ENCODE results near the gene PRPF6. TPM values are rescaled to one million over a fixed set of nuclear protein-coding genes. Genes with fewer than 3 reads are reported as not detected.

Gene PRPF6
- total and polyA plus RNA-seq, 2 experiments from 2014 or later, result 47.1 to 54.8 TPM

DNA sequence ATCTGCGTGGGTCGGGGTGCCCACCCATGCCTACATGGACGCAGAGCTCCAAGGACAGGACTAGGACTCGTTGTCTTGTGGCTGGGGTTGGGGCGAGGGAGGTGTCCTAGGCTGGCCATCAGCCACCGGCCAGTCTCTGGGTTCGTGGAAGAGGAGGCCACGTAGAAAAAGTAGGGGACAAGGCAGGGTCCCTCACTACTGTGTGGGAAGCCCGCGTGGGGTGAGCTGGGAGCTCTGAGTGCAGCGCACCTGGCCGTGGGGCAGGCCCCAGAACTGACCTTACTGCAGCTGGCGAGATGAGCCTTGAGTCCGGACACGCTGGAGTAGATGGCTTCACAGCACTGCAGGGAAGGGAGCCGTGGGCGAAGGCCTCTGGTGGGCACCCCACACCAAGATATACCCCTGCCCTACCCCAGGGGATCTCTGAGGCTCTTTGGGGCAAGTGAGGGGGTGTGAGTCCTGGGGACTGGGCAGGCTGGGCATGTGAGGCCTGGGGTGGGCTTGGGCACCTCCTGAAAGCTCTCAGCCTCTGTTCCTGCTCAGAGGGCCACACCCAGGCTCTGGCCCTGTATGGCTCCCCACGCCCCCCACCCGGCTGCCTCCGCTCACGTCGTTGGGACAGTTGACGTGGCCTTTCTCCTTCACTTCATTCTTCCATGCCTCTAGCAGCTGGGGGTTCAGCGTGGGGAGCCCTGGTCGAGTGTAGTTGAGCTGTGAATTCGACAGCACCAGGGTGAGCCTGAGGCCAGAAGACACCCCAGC is 19.1 kb upstream of the PRPF6 start:
- Histone ChIP-seq H4K20me1 (ENCODE audit: insufficient read depth) (no peaks in the 10 kb centered on the region), H3K36me3 (ENCODE audit: low read depth) (no peaks in the 10 kb centered on the region), H3K4me3 (no peak overlapping the region), H3K9me3 (ENCODE audit: low read depth) (no peaks in the 10 kb centered on the region), H3F3A (ENCODE audit: insufficient read depth) (no peaks in the 10 kb centered on the region), H2AFZ (no peak overlapping the region), H3K4me2 (ENCODE audit: unreplicated experiment) (no peak overlapping the region), H3K9ac (no peak overlapping the region), H3K27me3 (replicated peaks; ENCODE audit: insufficient read depth) (no peaks in the 10 kb centered on the region), H3K79me2 (ENCODE audit: insufficient read depth) (no peaks in the 10 kb centered on the region), H3K9me2 (ENCODE audit: insufficient read depth) (no peaks in the 10 kb centered on the region), H3K27ac (no peak overlapping the region), H3K4me1 (ENCODE audit: insufficient read depth) (peaks cover 7% of the 10 kb centered on the region)
- in situ Hi-C loops (cut with MboI), result no loop called here
- no peak for DNase-seq
- 88 to 91% methylated on average over 25 to 26 of the region's 26 CpGs for WGBS, 2 experiments (ENCODE audit: low coverage in 1 of 2, low lambda C conversion rate in 2 of 2, missing lambda C conversion rate in 2 of 2)
- TF ChIP-seq EZH2 (IDR thresholded peaks at IDR 0.05; ENCODE audit: insufficient read depth, poor library complexity, severe bottlenecking) (no peak), EZH2phosphoT487 (IDR thresholded peaks at IDR 0.05; ENCODE audit: insufficient read depth, low read depth) (no peak)

DNA sequence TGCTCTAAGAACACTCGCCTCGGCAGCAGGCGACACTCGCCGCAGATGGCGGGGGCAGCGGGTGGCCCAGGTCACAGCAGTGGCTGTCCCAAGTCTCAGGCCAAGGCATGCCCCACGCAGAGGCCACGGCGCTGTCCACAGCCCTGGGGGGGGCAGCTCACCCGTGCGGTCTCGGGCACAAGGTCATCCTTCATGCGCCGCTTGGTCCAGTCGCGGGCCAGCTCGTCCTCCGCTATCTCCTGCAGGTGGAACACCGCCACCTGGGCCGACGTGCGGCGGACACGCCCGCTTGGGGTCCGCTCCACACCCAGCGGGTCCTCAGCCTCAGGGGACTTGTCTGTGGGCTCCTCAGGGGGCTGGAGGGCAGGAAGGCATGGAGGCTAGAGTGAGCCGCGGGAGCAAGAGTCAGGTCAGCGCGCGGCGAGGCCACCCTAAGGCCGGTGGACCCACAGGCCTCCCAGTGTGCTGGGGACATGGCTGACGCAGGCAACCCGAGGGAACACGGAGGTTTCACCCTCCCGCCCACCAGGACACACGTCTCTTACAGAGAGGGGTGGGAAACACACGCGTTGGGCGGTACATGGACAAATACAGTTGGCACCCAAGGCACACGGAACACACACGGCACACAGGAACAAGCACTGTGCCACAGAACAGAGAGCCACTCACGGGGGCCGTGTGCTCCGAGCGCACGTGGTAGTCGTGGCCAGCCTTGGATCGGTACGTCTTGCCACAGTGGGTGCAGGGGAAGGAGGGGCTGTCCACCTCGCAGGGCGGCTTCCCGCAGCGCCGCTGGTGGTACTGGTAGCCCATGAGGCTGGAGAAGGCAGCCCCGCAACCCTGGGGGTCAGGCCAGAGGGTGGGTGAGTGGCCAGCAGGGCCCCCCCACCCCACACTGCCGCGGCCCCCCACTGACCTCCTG is 18.2 kb upstream of the PRPF6 start:
- TF ChIP-seq EZH2phosphoT487 (IDR thresholded peaks at IDR 0.05; ENCODE audit: insufficient read depth, low read depth) (no peak), EZH2 (IDR thresholded peaks at IDR 0.05; ENCODE audit: insufficient read depth, poor library complexity, severe bottlenecking) (no peak)
- Histone ChIP-seq H3K27me3 (replicated peaks; ENCODE audit: insufficient read depth) (no peaks in the 10 kb centered on the region), H3K36me3 (ENCODE audit: low read depth) (no peaks in the 10 kb centered on the region), H3K9ac (no peak overlapping the region), H3K4me2 (ENCODE audit: unreplicated experiment) (no peak overlapping the region), H3F3A (ENCODE audit: insufficient read depth) (no peaks in the 10 kb centered on the region), H3K9me3 (ENCODE audit: low read depth) (no peaks in the 10 kb centered on the region), H3K27ac (no peak overlapping the region), H2AFZ (no peak overlapping the region), H3K4me3 (no peak overlapping the region), H4K20me1 (ENCODE audit: insufficient read depth) (no peaks in the 10 kb centered on the region), H3K4me1 (ENCODE audit: insufficient read depth) (peaks cover 3% of the 10 kb centered on the region), H3K9me2 (ENCODE audit: insufficient read depth) (no peaks in the 10 kb centered on the region), H3K79me2 (ENCODE audit: insufficient read depth) (no peaks in the 10 kb centered on the region)
- no peak for DNase-seq
- 95 to 98% methylated on average over 46 to 59 of the region's 61 CpGs for WGBS, 2 experiments (ENCODE audit: low coverage in 1 of 2, low lambda C conversion rate in 2 of 2, missing lambda C conversion rate in 2 of 2)
- in situ Hi-C loops (cut with MboI), result no loop called here

DNA sequence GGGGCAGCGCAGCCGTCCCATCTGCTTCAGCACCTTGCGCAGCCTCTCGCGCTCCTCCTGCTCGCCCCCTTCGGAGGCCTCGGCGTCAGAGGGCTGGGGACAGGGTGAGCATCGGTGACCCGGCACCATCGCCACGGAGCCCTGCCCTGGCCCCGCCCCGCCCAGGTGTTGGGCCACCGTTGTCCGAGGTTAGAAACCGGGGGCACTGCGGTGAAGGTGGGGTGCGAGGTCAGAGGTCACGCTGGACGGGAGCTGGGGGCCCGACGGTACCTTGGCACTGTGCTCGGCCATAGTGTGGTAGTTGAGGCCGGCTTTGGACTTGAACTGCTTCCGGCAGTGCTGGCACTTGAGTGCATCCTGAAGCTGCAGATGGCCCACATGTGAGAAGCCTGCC is 17.6 kb upstream of the PRPF6 start:
- Histone ChIP-seq H3K4me3 (no peak overlapping the region), H3K27ac (no peak overlapping the region), H3F3A (ENCODE audit: insufficient read depth) (no peaks in the 10 kb centered on the region), H3K27me3 (replicated peaks; ENCODE audit: insufficient read depth) (no peaks in the 10 kb centered on the region), H3K9me3 (ENCODE audit: low read depth) (no peaks in the 10 kb centered on the region), H3K4me2 (ENCODE audit: unreplicated experiment) (no peak overlapping the region), H3K9me2 (ENCODE audit: insufficient read depth) (no peaks in the 10 kb centered on the region), H3K4me1 (ENCODE audit: insufficient read depth) (no peaks in the 10 kb centered on the region), H3K36me3 (ENCODE audit: low read depth) (no peaks in the 10 kb centered on the region), H2AFZ (no peak overlapping the region), H4K20me1 (ENCODE audit: insufficient read depth) (no peaks in the 10 kb centered on the region), H3K79me2 (ENCODE audit: insufficient read depth) (peaks cover 4% of the 10 kb centered on the region; the same call in 1 of the 2 replicates), H3K9ac (no peak overlapping the region)
- WGBS, 2 experiments (ENCODE audit: low coverage in 1 of 2, low lambda C conversion rate in 2 of 2, missing lambda C conversion rate in 2 of 2), result 86 to 93% methylated on average over 19 to 27 of the region's 27 CpGs
- no peak for DNase-seq
- TF ChIP-seq EZH2 (IDR thresholded peaks at IDR 0.05; ENCODE audit: insufficient read depth, poor library complexity, severe bottlenecking) (no peak), EZH2phosphoT487 (IDR thresholded peaks at IDR 0.05; ENCODE audit: insufficient read depth, low read depth) (no peak)
- in situ Hi-C loops (cut with MboI), result no loop called here

- WGBS, 2 experiments (ENCODE audit: low coverage in 1 of 2, low lambda C conversion rate in 2 of 2, missing lambda C conversion rate in 2 of 2), result 86 to 90% methylated on average over 16 of the region's 16 CpGs
- no peaks in the 10 kb centered on the region for H4K20me1 ChIP-seq (ENCODE audit: insufficient read depth)
- H3K27me3 ChIP-seq (replicated peaks; ENCODE audit: insufficient read depth), result no peaks in the 10 kb centered on the region
- no peak overlapping the region for H3K9ac ChIP-seq
- H3K27ac ChIP-seq, result no peak overlapping the region
- H3K4me2 ChIP-seq (ENCODE audit: unreplicated experiment), result no peak overlapping the region
- H3K4me3 ChIP-seq, result no peak overlapping the region
- in situ Hi-C loops (cut with MboI), result no loop called here
- H3K9me3 ChIP-seq (ENCODE audit: low read depth), result no peaks in the 10 kb centered on the region
- no peaks in the 10 kb centered on the region for H3F3A ChIP-seq (ENCODE audit: insufficient read depth)
- H2AFZ ChIP-seq, result no peak overlapping the region
- no peak for DNase-seq
- H3K79me2 ChIP-seq (ENCODE audit: insufficient read depth), result peaks cover 9% of the 10 kb centered on the region
- H3K9me2 ChIP-seq (ENCODE audit: insufficient read depth), result no peaks in the 10 kb centered on the region
- H3K36me3 ChIP-seq (ENCODE audit: low read depth), result no peaks in the 10 kb centered on the region
- H3K4me1 ChIP-seq (ENCODE audit: insufficient read depth), result peaks cover 3% of the 10 kb centered on the region
- TF ChIP-seq EZH2 (IDR thresholded peaks at IDR 0.05; ENCODE audit: insufficient read depth, poor library complexity, severe bottlenecking) (no peak), EZH2phosphoT487 (IDR thresholded peaks at IDR 0.05; ENCODE audit: insufficient read depth, low read depth) (no peak)
Measured at GRCh38 chr20:63963784-63964301, 17.1 kb upstream of the PRPF6 start.
